Measurements from ENCODE around the gene ATP12A.

ATP12A gene

DNA sequence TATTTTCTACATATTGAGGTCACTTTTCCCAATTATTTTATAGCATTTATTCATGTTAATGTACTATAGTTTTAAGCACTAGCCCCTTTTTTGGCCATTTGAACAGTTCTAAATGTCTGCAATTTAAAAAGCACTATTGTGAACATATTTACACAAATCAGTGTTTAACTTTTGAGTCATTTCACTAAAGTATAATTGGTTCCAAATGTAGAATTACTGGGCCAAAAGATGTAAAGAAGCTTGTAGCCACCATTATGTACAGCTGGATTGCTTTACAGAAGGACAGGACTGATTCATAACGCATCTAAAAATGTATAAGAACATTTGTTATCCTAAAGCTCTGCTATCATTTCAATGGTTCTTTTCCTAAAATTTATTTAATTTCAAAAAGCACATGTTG lies 16.6 kb upstream of the ATP12A start:
- no peak for DNase-seq

DNA sequence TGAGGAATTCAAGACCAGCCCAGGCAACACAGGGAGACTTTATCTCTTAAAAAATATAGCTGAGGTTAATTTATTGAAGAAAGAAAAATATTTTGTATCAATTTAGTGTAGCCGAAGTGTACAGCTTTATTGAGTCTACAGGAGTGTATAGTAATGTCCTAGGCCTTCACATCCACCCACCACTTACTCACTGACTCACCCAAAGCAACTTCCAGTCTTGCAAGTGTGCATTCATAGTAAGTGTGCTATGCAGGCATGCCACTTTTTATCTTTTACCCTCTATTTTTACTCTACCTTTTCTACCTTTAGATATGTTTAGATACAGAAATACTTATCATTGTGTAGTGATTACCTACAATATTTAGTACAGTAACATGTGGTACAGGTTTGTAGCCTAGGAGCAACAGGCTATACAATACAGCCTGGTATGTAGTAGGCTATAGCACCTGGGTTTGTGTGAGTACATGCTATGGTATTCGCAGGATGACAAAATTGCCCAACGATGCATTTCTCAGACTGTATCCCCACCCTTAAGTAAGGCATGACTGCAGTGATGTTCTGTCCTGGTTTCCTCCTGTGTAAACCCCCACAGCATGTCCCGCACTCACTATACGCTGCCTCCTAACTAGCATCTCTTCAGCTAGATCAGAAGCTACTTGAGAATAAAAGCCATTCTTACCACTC lies 15.3 kb upstream of the ATP12A start:
- no peak for DNase-seq

DNA sequence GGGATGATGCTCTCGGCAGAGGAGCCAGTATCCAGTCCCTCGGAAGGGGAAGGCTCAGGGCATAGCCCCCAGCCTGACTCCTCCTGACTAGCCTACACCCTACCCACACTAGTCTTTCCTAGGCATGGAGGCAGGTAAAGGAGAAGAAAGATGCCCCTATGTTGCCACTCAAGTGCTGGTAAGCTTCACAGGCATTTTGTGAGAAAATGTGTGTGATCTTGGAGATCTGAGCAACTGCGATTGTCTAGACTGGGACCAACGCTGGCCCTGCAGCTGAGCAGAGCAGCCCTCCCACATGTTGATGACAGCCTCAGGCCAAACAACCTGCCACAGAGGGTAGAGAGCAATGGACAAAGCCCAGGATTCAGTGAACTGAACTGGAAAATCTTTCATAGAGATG lies 11.7 kb upstream of the ATP12A start:
- DNase-seq = no peak

DNA sequence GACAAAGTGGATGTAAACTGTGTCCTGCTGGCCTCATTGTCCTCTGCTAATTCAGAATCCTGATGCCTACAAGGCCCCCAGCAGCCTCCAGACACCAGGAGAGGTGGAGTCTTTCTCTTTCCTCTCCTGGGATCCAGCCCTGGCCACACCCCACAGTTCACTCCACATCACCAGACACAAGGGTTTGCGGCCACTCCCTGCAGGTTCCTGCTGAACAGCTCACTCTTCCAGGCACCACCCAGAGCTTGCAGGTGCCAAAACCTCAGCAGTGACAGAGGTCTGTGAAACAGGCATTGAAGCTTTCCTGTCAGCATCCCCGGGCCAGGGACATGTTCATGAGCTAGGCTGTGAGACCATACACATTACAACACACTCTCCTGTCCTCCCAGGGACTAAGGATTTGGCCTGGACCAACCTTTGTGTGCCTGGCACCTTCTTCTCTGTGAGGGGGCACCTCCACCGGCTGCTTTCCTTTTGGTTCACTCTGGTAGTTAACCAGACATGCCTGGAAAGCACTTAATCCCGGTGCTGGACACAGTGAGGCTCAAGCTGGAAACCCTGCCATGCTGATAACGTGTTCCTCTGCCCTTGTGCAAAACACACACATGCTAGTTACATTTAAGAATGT lies 11.1 kb upstream of the ATP12A start:
- no peak for DNase-seq

DNA sequence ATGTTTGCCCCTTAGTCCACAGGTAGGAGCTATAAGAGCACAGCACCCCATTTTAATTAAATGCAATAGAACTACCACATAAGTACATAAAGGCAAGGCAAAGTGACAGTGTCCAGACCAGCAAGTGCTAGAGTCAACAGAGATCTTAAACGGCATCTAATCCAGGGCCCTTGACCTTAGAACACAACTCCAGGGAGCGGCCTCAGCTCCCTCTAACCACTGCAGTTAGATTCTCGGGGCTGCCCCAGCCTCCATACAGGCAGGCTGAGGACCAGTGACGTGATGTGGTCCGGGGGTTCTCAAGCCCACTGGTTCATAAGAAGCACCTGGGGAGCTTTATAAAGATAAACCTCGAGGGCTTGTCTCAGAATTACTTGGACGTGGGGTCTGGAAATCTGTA lies 10.0 kb upstream of the ATP12A start:
- no peak for DNase-seq

DNA sequence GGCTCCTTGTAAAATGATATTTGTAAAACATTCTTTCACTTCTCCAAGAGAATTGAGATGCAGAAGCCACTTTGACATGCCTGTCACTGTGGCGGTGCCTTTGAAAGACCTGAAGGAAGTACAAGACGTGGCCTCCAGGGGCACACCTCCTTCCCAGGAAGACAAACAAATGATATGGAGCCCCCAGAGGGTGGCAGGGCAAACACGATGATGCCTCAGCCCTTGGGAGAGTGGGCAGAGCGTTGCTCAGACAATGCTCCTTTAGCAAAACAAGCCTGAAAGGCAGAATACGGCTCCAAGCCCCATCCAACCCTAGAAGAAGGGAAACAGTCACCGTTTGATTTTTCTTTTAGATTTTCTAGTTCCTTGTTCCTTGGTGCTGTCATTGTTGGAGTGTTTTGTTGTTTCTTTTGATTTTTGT lies 9.2 kb upstream of the ATP12A start:
- DNase-seq = no peak

- DNase-seq = peak; percentile 42
Measured at GRCh38 chr13:24671386-24672113, 8.7 kb upstream of the ATP12A start.

GRCh38 chr13:24672141-24673132 lies 7.8 kb upstream of the ATP12A start:
- no peak for DNase-seq

- no peak for DNase-seq
Measured at GRCh38 chr13:24675806-24676570, 4.2 kb upstream of the ATP12A start.

DNA sequence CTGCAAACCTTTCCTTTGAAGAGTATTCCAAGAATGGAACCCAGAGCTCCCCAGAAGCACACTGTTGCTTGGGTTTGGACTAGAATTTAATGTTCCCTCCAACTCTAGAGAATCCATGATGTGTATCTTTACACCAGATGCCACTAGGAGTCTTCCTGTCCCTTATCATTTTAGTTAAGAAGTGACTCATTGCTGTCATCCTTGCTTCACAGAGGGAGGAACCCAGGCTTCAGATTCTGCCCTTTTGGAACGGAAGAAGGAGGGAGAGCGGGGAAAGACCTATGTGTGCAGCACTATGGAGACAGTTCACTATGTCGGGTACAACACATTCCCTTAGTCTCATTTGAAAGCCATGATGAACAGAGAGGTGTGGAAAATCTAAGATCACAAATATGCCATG lies 2.1 kb upstream of the ATP12A start:
- DNase-seq = no peak

DNA sequence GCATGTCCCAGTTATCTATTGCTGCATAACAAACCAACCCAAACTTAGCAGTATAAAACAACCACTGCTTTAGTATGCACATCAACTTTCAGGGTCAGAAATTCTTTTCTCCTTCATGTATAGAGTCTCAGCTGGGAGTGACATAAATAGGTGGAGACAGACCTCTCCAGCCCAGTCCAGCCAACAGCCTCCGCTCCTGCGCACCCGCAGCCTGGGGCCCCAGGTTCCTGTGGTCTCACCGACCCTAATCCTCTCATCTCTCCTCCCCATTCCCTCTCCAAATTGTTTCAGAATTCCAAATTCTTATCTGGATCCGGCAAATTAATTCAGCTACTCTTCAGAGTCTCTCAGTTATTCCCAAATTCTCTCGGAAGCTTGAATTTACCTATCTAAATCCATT lies 522 bp upstream of the ATP12A start:
- DNase-seq = no peak

DNA sequence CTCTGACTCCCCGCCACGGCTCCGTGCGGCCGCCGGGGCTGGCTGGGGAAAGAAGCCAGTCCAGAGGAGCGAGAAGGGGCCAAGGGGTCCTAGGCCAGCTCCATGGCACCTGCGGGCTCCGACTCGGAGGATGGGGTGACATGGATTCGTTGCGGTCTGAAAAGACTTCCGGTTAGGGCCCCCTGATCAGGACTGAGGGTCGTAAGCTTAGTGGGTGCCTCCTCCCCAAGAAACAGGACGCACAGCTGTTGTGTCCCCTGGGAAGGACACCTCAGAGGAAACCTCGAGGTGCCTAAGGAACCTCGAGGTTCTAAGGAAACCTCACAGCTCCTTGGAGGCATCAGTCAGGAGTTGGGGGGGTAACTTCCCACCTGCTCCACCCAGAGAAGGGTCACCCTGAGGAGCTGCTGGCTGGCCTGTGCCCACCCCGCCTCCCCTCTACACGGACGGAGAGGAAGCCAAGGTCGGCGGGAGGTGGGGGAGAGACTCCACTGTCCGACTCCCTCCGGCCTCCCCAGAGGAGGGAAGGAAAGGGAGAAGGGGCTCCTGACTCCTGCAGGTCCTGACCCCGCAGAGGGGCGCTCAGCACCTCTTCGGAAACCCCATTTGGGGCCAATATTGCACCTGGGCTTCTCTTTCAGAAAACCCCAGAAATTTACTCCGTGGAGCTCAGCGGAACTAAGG lies 855 bp downstream of the ATP12A start:
- no peak for DNase-seq

- no peak for DNase-seq
Measured at GRCh38 chr13:24681930-24682329, 1.7 kb downstream of the ATP12A start.

DNA sequence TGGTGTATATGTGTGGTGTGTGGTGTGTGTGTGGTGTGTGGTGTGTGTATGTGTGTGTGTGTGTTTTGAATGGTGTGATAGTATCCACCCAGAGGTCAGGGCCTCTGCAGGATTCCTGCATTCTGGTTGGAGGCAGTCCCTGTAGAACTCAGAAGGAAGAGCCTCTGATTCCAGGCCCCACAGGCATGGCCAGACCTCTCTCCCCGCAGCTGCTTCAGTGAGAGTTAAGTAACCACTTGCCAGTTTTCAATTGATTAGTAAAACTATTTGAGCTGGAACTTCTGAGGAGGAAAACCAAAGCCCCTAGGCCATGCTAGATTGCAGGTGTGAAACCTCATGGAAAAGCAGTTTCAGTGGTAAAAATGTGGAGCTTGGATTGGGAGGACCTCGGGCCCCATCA lies 2.1 kb downstream of the ATP12A start:
- no peak for DNase-seq

- DNase-seq = no peak
Measured at GRCh38 chr13:24683351-24683750, 3.1 kb downstream of the ATP12A start.

- peak; percentile 38 for DNase-seq
Measured at GRCh38 chr13:24683838-24684599, 3.8 kb downstream of the ATP12A start.

DNA sequence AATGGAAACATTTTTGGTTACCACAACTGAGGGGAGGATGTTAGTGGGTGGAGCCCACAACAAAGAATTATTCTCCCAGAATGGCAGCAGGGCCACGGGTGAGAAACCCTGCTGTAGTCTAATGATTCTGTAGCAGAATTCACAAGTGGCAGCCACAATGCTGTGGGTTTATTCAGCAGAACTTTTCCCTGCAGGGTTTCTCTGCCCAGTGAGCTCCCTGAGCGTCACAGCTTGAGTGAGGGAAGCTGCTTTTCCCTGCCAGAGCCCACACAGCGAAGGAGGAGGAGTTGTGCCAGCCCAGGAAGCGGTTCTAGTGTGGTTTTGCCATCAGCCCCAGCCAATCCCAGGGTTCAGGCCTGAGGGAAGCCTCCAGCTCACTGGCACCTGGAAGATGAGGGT lies 4.4 kb downstream of the ATP12A start:
- DNase-seq = peak; percentile 42

- DNase-seq = no peak
Measured at GRCh38 chr13:24685314-24685713, 5.1 kb downstream of the ATP12A start.

DNA sequence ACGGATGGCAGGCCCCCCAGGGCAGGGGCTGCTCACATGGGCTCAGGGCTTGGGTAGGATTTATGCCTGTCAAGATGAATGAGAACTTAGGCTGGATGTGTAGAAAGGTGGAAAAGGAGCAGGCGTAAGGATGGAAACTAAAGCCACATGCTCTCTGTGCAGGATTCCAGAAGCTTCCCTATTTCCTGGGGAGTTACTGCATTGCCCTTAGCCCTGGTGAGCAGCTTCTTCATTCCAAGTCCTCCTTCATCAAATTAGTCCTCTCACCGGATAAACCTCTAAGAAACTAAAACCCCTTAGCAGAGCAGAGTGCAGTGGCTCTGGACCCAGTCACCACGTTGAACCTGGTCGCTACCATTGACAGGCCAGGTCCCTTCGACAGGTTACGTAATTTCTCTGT lies 7.4 kb downstream of the ATP12A start:
- no peak for DNase-seq

- no peak for DNase-seq
Measured at GRCh38 chr13:24688111-24688510, 7.9 kb downstream of the ATP12A start.

GRCh38 chr13:24688950-24689349 lies 8.7 kb downstream of the ATP12A start:
- DNase-seq = no peak

Measured in right hindlimb (tissue), 1 donor.